HEK293T (cell line): ENCODE results near the gene NFIA.

Source experiments
- CTCF ChIA-PET: fragments of 350-600 bp; formaldehyde crosslinking; extraction: SDS; loops from one replicate; lab custom pipeline; 2021; ENCODE audit warnings: antibody characterized with exemption, inconsistent platforms; lab: Yijun Ruan, JAX
- POLR2A ChIA-PET: fragments of 350-600 bp; formaldehyde crosslinking; extraction: SDS; loops from one replicate; lab custom pipeline; 2020; ENCODE audit warnings: antibody characterized with exemption, inconsistent platforms; lab: Yijun Ruan, JAX
- DNase-seq: peaks from one replicate; pipeline ENCODE4 v3.0.0; 2012; ENCODE audit warnings: mixed read lengths; ENCODE audit errors: extremely low spot score
- ARNT ChIP-seq: fragments of 450-650 bp; IDR thresholded peaks from 2 replicates; pipeline ENCODE4 v1.6.1; 2017; ENCODE audit warnings: mild to moderate bottlenecking
- BHLHE40 ChIP-seq: fragments of 450-650 bp; IDR thresholded peaks from 2 replicates; pipeline ENCODE4 v1.6.1; 2016; ENCODE audit warnings: mild to moderate bottlenecking, moderate library complexity, borderline replicate concordance
- CTBP1 ChIP-seq: fragments of 450-650 bp; IDR thresholded peaks from 2 replicates; pipeline ENCODE4 v1.6.1; 2016; ENCODE audit warnings: borderline replicate concordance
- ELF4 ChIP-seq: fragments of 450-650 bp; IDR thresholded peaks from 2 replicates; pipeline ENCODE4 v1.6.1; 2017; ENCODE audit warnings: antibody characterized with exemption
- FOXA1 ChIP-seq: fragments of 450-650 bp; IDR thresholded peaks from 2 replicates; pipeline ENCODE4 v1.6.1; 2016; ENCODE audit warnings: mild to moderate bottlenecking
- FOXK2 ChIP-seq: fragments of 450-650 bp; IDR thresholded peaks from 2 replicates; pipeline ENCODE4 v1.6.1; 2016; ENCODE audit warnings: mild to moderate bottlenecking
- FOXM1 ChIP-seq: fragments of 450-650 bp; IDR thresholded peaks from 2 replicates; pipeline ENCODE4 v1.6.1; 2017; ENCODE audit warnings: mild to moderate bottlenecking, borderline replicate concordance
- HDGF ChIP-seq: fragments of 450-650 bp; IDR thresholded peaks from 2 replicates; pipeline ENCODE4 v1.6.1; 2017; ENCODE audit warnings: antibody characterized with exemption, borderline replicate concordance
- L3MBTL2 ChIP-seq: fragments of 450-650 bp; conservative IDR thresholded peaks from 2 replicates; pipeline ENCODE4 v1.6.1; 2016; ENCODE audit warnings: mild to moderate bottlenecking
- LEF1 ChIP-seq: fragments of 450-650 bp; IDR thresholded peaks from 2 replicates; pipeline ENCODE4 v1.6.1; 2017; ENCODE audit warnings: mild to moderate bottlenecking, borderline replicate concordance
- NFRKB ChIP-seq: fragments of 450-650 bp; IDR thresholded peaks from 2 replicates; pipeline ENCODE4 v1.6.1; 2016; ENCODE audit warnings: mild to moderate bottlenecking, moderate library complexity
- SP1 ChIP-seq: fragments of 450-650 bp; IDR thresholded peaks from 2 replicates; pipeline ENCODE4 v1.6.1; 2017
- SUZ12 ChIP-seq: fragments of 450-650 bp; IDR thresholded peaks from 2 replicates; pipeline ENCODE4 v1.6.1; 2016; ENCODE audit warnings: mild to moderate bottlenecking
- TARDBP ChIP-seq: fragments of 450-650 bp; IDR thresholded peaks from 2 replicates; pipeline ENCODE4 v1.6.1; 2016
- ZNF384 ChIP-seq: fragments of 450-650 bp; IDR thresholded peaks from 2 replicates; pipeline ENCODE4 v1.6.1; 2016
- TF ChIP-seq, protein P1 (sequence below): fragments of 450-650 bp; IDR thresholded peaks from 2 replicates; pipeline ENCODE4 v1.6.1; 2016

Gene NFIA

GRCh38 chr1:61284248-61284854, 202.0 kb downstream of the NFIA start:
- POLR2A ChIA-PET = interaction anchor here (0.6 kb wide), 1 partner anchor 270 kb away, joined by 3 read pairs; no protein-coding TSS in a partner anchor
- no peak for DNase-seq
- CTCF ChIA-PET = interaction anchor here (0.7 kb wide), 1 partner anchor 48 kb away, joined by 3 read pairs; no protein-coding TSS in a partner anchor
- no peak for TF ChIP-seq HDGF
- no peak for TF ChIP-seq BHLHE40
- TF ChIP-seq TARDBP = no peak
- TF ChIP-seq NFRKB = no peak
- no peak for TF ChIP-seq FOXM1
- TF ChIP-seq L3MBTL2 = no peak
- no peak for TF ChIP-seq SUZ12
- no peak for TF ChIP-seq FOXK2
- TF ChIP-seq CTBP1 = no peak

DNA sequence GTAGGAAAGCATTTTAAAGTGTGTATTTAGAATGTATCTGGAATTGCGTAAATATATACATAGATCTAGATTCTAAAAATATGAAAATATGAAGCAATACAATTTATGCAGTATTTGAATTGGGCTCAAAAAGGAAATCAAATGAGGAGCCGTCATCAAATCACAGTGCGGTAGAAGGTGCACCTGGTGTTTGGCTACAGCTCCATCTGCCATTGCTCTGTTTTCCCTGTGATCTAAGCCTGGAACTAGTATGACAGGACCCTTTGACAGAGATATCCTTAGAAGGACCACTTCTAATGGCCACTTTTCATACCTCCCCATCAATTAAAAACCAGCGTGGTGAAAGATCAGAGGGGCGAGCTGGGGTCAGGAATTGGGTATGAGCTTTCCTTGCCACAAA, 202.6 kb downstream of the NFIA start:
- no peak for DNase-seq
- ChIA-PET CTCF (interaction anchor here (0.7 kb wide), 2 partner anchors 18 to 48 kb away, joined by 3 read pairs; no protein-coding TSS in a partner anchor), POLR2A (no interaction called here)
- TF ChIP-seq TARDBP = no peak
- no peak for TF ChIP-seq FOXA1
- TF ChIP-seq, protein P1, sequence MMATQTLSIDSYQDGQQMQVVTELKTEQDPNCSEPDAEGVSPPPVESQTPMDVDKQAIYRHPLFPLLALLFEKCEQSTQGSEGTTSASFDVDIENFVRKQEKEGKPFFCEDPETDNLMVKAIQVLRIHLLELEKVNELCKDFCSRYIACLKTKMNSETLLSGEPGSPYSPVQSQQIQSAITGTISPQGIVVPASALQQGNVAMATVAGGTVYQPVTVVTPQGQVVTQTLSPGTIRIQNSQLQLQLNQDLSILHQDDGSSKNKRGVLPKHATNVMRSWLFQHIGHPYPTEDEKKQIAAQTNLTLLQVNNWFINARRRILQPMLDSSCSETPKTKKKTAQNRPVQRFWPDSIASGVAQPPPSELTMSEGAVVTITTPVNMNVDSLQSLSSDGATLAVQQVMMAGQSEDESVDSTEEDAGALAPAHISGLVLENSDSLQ = no peak
- no peak for TF ChIP-seq BHLHE40
- TF ChIP-seq ARNT = no peak
- no peak for TF ChIP-seq SUZ12
- no peak for TF ChIP-seq ELF4
- TF ChIP-seq ZNF384 = no peak
- TF ChIP-seq FOXM1 = no peak

- DNase-seq = no peak
- POLR2A ChIA-PET = no interaction called here
- TF ChIP-seq FOXK2 = no peak
- no peak for TF ChIP-seq TARDBP
- TF ChIP-seq LEF1 = no peak
- TF ChIP-seq FOXM1 = no peak
- TF ChIP-seq HDGF = no peak
- TF ChIP-seq ZNF384 = no peak
- no peak for TF ChIP-seq FOXA1
- no peak for TF ChIP-seq ELF4
- no peak for TF ChIP-seq SP1
- no peak for TF ChIP-seq CTBP1
- no peak for TF ChIP-seq L3MBTL2
- TF ChIP-seq SUZ12 = no peak
- TF ChIP-seq, protein P1 = no peak
- TF ChIP-seq NFRKB = no peak
- no peak for TF ChIP-seq BHLHE40
- TF ChIP-seq ARNT = no peak
- CTCF ChIA-PET = interaction anchor here (0.6 to 0.7 kb wide), 2 partner anchors 19 to 1260 kb away, joined by 3 read pairs; no protein-coding TSS in a partner anchor
Measured at GRCh38 chr1:61285371-61285885, 203.1 kb downstream of the NFIA start.

GRCh38 chr1:61287014-61287413, 204.7 kb downstream of the NFIA start:
- ChIA-PET POLR2A (no interaction called here), CTCF (no interaction called here)
- no peak for TF ChIP-seq ZNF384
- no peak for TF ChIP-seq CTBP1
- TF ChIP-seq ELF4 = no peak
- no peak for TF ChIP-seq FOXK2
- no peak for TF ChIP-seq ARNT
- no peak for TF ChIP-seq BHLHE40
- TF ChIP-seq FOXA1 = no peak
- no peak for TF ChIP-seq HDGF
- TF ChIP-seq TARDBP = no peak
- TF ChIP-seq FOXM1 = no peak
- TF ChIP-seq NFRKB = no peak
- no peak for TF ChIP-seq LEF1
- no peak for TF ChIP-seq SUZ12
- TF ChIP-seq L3MBTL2 = no peak
- DNase-seq = no peak

DNA sequence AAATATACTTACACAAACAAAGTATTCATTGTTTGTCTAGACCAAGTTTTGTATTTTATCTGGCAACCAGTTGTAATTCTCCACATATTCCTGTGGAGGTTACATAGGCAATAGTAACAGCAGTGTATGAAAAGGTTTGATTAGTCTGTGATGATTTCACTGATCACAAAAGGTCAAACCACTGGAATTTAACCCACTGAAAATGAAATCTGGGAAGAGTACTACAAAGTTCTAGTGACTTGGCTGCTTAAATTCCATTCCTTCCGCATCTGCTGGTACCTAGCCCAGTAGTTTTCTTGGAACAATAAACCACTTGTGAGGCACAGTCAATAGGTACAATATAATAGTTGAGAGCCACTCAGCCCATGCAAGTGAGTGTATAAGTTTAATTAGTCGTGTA, 205.4 kb downstream of the NFIA start:
- DNase-seq = no peak
- POLR2A ChIA-PET = no interaction called here
- CTCF ChIA-PET = no interaction called here
- TF ChIP-seq L3MBTL2 (no peak), ZNF384 (no peak), HDGF (no peak), FOXM1 (no peak), SP1 (no peak), FOXK2 (no peak), ELF4 (no peak), TARDBP (no peak), BHLHE40 (no peak), ARNT (no peak), CTBP1 (no peak), LEF1 (no peak)
- TF ChIP-seq, protein P1 = no peak
